Mesodermal cell (in vitro differentiated cells): ENCODE measurements around the gene MEI1.
"Not testable (repeated sequence)": the region's sequence is repeated elsewhere in the genome, so short reads cannot be mapped to it uniquely, and the experiment has no call there.

Experiments used
- H3K27ac ChIP-seq: 2 replicates; pipeline ENCODE4 v1.7.0; 2013; ENCODE audit warnings: mild to moderate bottlenecking, low read depth, low read length, moderate library complexity; ENCODE audit not compliant: severe bottlenecking
- H3K36me3 ChIP-seq: 2 replicates; pipeline ENCODE4 v1.7.1; 2013; ENCODE audit warnings: mild to moderate bottlenecking, low read length, moderate library complexity; ENCODE audit not compliant: control insufficient read depth, insufficient read depth
- H3K4me1 ChIP-seq: one replicate; pipeline ENCODE4 v1.7.1; 2013; ENCODE audit warnings: mild to moderate bottlenecking, low read length; ENCODE audit not compliant: insufficient read depth, control insufficient read depth, poor library complexity, severe bottlenecking
- H3K4me3 ChIP-seq: 2 replicates; pipeline ENCODE4 v1.7.0; 2013; ENCODE audit warnings: low read length, control low read depth, mild to moderate bottlenecking; ENCODE audit not compliant: insufficient read depth, poor library complexity, severe bottlenecking; ENCODE audit errors: extremely low read depth
- H3K9me3 ChIP-seq: 2 replicates; pipeline ENCODE4 v1.7.1; 2013; ENCODE audit warnings: mild to moderate bottlenecking, low read length, moderate library complexity; ENCODE audit not compliant: control insufficient read depth
- WGBS, 2 experiments: methylation state at CpG; one replicate each; pipeline ENCODE4 v1.1.5; 2013; ENCODE audit warnings: missing lambda C conversion rate in 2 of 2; ENCODE audit not compliant: insufficient coverage in 2 of 2; 5-methylcytosine and 5-hydroxymethylcytosine counted together

MEI1 gene

DNA sequence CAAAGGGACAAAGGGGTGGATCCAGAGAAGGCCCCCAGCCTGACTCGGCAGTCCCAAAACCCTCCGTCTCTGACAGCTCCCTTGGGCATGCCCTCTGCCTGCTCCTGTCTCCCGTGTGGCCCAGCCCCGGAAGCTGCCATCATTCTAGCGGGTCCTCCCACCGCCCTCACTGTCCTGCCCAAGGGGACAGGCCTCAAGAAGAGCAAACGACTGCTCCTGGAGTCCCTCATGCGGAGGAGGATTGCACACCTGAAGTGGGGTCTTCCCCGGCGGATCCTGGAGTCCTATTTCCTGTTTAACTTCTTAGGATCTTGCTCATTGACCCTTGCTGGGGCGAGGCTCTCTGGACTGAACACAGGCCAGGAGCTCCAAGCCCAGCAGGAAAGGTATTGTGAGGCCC is 2.6 kb upstream of the MEI1 start:
- Histone ChIP-seq H3K36me3 (peaks cover 5% of the 10 kb centered on the region), H3K9me3 (no peaks in the 10 kb centered on the region), H3K4me1 (peaks cover 12% of the 10 kb centered on the region), H3K27ac (no peak overlapping the region), H3K4me3 (no peak overlapping the region)
- 83 to 86% methylated on average over 9 to 11 of the region's 11 CpGs for WGBS, 2 experiments

DNA sequence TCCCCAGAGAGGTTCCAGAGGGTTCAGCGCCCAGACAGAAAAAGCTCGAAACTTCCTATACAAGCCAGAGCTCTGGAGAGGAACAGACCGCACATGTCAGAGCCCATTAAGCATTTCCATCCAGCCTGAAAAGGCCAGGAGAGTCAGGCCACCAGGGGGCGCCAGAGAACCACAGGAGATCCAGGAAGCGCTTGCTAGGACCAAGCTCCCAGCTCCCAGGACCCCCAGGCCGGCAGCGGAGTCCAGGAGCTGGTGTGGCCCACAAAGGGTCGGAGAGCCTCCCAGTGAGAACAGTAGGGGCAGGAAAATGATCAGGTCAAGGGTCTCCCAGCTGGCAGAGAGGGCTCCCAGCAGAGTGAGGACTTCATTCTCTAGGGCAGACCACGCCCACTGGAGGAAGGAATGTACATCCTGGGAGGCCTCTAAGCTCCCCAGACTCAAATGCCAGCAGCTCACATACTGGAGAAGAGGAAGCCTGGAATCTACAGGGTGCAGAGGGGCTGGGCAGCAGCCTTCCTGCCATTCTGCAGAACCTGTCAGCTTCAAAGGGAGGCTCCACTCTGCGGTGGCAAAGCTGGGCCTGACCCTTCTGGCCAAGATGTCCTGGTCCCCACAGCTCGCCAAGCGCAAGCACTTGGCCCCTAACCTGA is 2.1 kb upstream of the MEI1 start:
- WGBS, 2 experiments, result 29 to 32% methylated on average over 12 of the region's 12 CpGs
- Histone ChIP-seq H3K27ac (peak overlapping the region; percentile 78), H3K4me1 (peaks cover 12% of the 10 kb centered on the region), H3K9me3 (no peaks in the 10 kb centered on the region), H3K4me3 (no peak overlapping the region), H3K36me3 (peaks cover 5% of the 10 kb centered on the region)

DNA sequence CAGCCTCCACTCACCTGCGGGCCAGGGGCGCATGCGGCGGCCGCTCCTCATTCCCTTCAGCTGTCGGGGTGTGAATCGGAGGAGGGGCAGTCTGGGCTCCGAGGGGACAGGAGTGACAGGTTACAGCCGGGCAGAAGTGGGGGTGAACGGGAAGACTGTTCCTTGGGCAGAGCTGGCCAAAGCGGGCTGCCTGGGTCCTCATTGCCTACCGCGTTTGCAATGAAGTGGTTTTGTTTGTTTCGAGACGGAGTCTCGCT is 733 bp downstream of the MEI1 start:
- Histone ChIP-seq H3K9me3 (no peaks in the 10 kb centered on the region), H3K27ac (no peak overlapping the region), H3K4me1 (peaks cover 12% of the 10 kb centered on the region), H3K36me3 (no peaks in the 10 kb centered on the region), H3K4me3 (no peak overlapping the region)
- 96% methylated on average over 15 to 16 of the region's 16 CpGs for WGBS, 2 experiments

DNA sequence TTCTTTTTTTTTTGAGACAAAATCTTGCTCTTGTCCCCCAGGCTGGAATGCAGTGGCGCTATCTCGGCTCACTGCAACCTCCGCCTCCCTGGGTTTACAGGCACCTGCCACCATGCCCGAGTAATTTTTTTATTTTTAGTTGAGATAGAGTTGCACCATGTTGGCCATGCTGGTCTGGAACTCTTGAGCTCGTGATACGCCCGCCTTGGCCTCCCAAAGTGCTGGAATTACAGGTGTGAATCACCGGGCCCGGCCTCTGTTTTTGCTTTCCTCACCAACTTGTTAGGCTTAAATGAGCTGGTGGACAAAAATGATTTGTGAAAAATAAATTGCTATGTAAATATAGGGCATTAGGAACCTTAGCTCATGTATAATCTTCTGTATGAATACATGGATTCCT is 3.5 kb downstream of the MEI1 start:
- H3K36me3 ChIP-seq, result no peaks in the 10 kb centered on the region
- no peaks in the 10 kb centered on the region for H3K9me3 ChIP-seq

DNA sequence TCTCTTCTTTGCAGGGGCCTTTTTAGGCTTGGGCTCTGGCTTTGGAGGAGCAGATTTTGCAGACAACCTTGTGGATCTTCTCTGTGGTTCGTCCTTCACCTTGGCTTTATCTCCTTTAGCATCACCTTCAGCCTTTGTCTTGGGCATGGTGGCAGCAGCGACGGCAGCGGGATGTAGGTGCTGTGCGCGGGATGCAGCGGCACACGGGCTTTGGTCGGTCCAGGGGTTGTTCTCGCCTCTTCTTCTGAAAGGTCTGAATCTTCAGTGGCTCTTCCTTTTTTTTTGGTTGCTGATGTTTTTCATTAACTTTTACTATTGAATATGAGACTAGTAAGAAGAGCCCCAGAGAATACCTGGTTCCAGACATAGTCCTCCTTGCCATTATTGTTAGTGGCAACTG is 10.0 kb downstream of the MEI1 start:
- H3K4me1 ChIP-seq, result peaks cover 4% of the 10 kb centered on the region
- H3K9me3 ChIP-seq, result no peaks in the 10 kb centered on the region
- WGBS, 2 experiments, result 87 to 92% methylated on average over 7 to 10 of the region's 10 CpGs
- H3K27ac ChIP-seq, result no peak overlapping the region
- no peaks in the 10 kb centered on the region for H3K36me3 ChIP-seq
- no peak overlapping the region for H3K4me3 ChIP-seq

More for the DNA sequence above, 3.5 kb downstream of the MEI1 start:
- H3K27ac ChIP-seq, result no peak overlapping the region
- H3K4me3 ChIP-seq, result no peak overlapping the region
- H3K4me1 ChIP-seq, result peaks cover 1% of the 10 kb centered on the region
- 96 to 98% methylated on average over 6 to 9 of the region's 9 CpGs for WGBS, 2 experiments

DNA sequence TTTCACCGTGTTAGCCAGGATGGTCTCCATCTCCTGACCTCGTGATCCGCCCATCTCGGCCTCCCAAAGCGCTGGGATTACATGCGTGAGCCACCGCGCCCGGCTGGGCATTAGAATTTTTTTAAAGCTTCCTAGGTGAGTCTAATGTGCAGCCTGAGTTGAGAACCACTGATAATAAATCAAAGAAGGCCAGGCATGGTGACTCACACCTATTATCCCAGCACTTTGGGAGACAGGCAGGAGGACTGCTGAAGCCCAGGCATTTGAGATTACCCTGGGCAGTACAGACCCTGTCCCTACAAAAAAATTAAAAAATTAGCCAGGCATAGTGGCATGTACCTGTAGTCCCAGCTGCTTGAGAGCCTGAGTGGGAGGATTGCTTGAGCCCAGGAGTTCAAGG is 13.7 kb downstream of the MEI1 start:
- WGBS, 2 experiments, result 85 to 100% methylated on average over 8 to 9 of the region's 9 CpGs
- no peaks in the 10 kb centered on the region for H3K9me3 ChIP-seq
- H3K36me3 ChIP-seq, result no peaks in the 10 kb centered on the region
- H3K4me1 ChIP-seq, result peaks cover 4% of the 10 kb centered on the region
- no peak overlapping the region for H3K4me3 ChIP-seq
- H3K27ac ChIP-seq, result no peak overlapping the region

DNA sequence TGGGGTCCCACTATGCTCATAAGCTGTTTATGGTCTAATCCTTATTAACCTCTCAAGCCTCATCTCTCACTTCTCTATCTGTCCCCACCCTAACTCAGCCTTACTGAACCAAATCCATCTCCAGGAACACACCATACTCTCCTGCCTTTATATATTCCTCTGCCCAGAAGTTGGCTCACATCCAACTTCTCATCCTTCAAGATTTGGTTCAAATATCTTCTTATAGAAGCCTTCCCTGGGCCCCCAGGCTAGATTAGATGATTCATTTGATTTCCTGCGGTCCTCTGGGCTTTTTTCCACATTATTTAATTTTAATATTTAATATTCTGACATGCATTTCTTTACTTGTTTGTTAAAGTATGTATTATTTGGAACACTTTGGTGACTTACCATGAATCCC is 23.2 kb downstream of the MEI1 start:
- no CpG with 5 or more reads among the region's 1 CpG for WGBS, 2 experiments
- Histone ChIP-seq H3K9me3 (no peaks in the 10 kb centered on the region), H3K27ac (no peak overlapping the region), H3K4me3 (no peak overlapping the region), H3K4me1 (peaks cover 5% of the 10 kb centered on the region), H3K36me3 (no peaks in the 10 kb centered on the region)

DNA sequence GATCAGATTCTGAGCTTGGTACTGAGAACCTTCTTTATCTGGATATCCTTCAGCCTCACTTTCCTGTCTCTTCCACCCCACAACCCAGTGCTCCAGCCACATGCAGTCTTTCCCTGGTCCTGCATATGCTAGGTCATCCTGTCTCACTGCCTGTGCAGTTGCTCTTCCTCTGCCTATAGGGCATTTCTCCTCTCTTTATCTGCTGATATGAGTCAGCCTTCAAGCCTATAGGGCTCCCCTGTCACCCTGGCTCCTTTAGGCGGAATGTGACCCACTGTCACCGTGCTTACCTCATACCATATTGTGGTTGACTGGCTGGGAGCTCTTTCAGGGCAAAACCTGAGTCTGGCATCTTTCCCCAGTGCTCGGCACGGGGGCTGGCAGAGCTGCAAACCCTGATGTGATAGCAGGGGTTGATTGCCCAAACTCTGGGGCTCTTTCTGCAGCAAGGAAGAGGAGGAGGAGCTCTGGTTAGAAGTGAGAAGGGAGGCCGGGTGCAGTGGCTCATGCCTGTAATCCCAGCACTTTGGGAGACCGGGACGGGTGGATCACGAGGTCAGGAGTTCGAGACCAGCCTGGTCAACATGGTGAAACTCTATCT is 26.3 kb downstream of the MEI1 start:
- Histone ChIP-seq H3K9me3 (no peaks in the 10 kb centered on the region), H3K4me1 (peaks cover 5% of the 10 kb centered on the region), H3K27ac (no peak overlapping the region), H3K4me3 (no peak overlapping the region), H3K36me3 (no peaks in the 10 kb centered on the region)
- 84 to 88% methylated on average over 4 to 5 of the region's 9 CpGs for WGBS, 2 experiments

DNA sequence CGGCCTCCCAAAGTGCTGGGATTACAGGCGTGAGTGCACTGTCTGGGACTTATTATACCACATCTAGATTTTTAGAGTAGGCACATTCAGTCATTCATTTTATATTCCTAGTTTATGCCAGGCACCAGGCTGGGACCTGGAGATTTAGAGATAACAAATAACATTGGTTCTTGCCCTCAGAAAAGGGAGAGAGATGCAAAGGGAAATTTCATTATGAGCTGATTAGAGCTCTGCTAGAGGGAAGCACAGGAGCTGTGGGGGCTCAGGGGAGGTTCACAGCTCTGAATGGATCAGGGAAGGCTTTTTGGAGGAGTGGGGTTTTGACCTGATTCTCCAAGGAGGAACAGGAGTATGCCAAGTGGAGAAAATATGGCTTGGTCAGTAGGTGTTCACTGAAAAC is 32.3 kb downstream of the MEI1 start:
- H3K4me3 ChIP-seq, result no peak overlapping the region
- no peaks in the 10 kb centered on the region for H3K9me3 ChIP-seq
- no peak overlapping the region for H3K27ac ChIP-seq
- WGBS, 2 experiments, result 80% methylated on average over 2 of the region's 2 CpGs; no CpG with 5 or more reads in 1 of the 2 experiments
- H3K36me3 ChIP-seq, result no peaks in the 10 kb centered on the region
- H3K4me1 ChIP-seq, result no peaks in the 10 kb centered on the region

DNA sequence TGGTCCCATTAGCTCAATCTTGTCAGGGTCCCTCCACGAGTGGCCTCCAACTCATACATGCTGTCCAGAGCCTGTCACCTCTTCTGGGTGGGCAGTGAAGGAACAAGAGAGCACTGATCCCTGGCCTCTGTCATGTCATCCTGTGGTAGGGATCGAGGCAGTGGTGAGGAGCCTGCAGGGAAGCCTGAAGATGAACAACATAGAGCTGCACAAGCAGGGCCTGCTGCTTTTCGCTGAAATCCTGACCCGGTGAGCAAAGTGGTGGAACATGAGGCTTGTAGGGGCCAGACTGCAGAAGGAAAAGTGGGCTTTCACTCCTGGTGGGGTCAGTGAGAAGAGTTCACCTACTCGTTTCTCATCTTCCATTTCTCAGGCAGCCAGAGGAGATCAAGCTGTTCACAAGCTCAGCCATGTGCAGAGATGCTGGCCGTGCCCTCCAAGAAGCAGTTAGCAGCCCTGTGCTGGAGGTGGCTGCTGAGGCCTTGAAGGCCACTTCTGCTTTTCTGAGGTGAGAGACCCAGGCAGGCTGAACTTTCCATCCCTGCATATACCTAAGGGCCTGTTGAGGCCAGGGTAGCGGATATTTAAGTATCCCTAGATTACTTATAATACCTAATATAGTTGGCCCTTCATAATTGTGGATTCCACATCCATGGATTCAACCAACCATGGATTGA is 32.9 kb downstream of the MEI1 start:
- no peak overlapping the region for H3K27ac ChIP-seq
- 84 to 100% methylated on average over 4 to 6 of the region's 7 CpGs for WGBS, 2 experiments
- no peaks in the 10 kb centered on the region for H3K4me1 ChIP-seq
- no peaks in the 10 kb centered on the region for H3K9me3 ChIP-seq
- H3K36me3 ChIP-seq, result no peaks in the 10 kb centered on the region
- H3K4me3 ChIP-seq, result no peak overlapping the region

DNA sequence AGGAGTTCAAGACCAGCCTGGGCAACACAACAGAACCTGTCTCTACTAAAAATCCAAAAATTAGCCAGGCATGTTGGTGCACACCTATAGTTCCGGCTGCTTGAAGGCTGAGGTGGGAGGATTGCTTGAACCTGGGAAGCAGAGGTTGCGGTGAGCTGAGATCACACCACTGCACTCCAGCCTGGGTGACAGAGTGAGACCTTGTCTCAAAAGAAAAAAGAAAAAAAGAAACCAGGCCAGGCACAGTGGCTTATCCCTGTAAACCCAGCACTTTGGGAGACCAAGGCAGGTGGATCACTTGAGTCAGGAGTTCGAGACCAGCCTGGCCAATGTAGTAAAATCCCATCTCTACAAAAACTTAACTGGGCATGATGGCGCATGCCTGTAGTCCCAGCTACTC is 33.9 kb downstream of the MEI1 start:
- not testable (repeated sequence) for H3K9me3 ChIP-seq, H3K36me3 ChIP-seq, H3K4me1 ChIP-seq, H3K27ac ChIP-seq, H3K4me3 ChIP-seq
- WGBS, 2 experiments, result 97 to 100% methylated on average over 4 of the region's 4 CpGs
